Adipocyte (in vitro differentiated cells): ENCODE results near the gene SEMA4D.

ENCODE experiments used
- DNase-seq: peaks from one replicate; pipeline ENCODE4 v3.0.0-alpha.2; 2015; ENCODE audit warnings: low read depth
- H3K27me3 ChIP-seq: replicated peaks from 2 replicates; pipeline ENCODE4 v1.7.0; 2013; ENCODE audit warnings: mild to moderate bottlenecking, low read length, moderate library complexity; ENCODE audit not compliant: control insufficient read depth, insufficient read depth
- H3K36me3 ChIP-seq: 2 replicates; pipeline ENCODE4 v1.7.0; 2013; ENCODE audit warnings: low read length, mild to moderate bottlenecking, moderate library complexity; ENCODE audit not compliant: control insufficient read depth, insufficient read depth, severe bottlenecking
- H3K4me1 ChIP-seq: 2 replicates; pipeline ENCODE4 v1.7.0; 2013; ENCODE audit warnings: mild to moderate bottlenecking, low read length, moderate library complexity; ENCODE audit not compliant: control insufficient read depth, insufficient read depth
- H3K4me3 ChIP-seq: 2 replicates; pipeline ENCODE4 v1.7.0; 2013; ENCODE audit warnings: mild to moderate bottlenecking, low read length, moderate library complexity
- H3K9ac ChIP-seq: 2 replicates; pipeline ENCODE4 v1.7.0; 2013; ENCODE audit warnings: mild to moderate bottlenecking, low read length, moderate library complexity
- H3K9me3 ChIP-seq: 2 replicates; pipeline ENCODE4 v1.7.0; 2013; ENCODE audit warnings: mild to moderate bottlenecking, low read length, moderate library complexity; ENCODE audit not compliant: control insufficient read depth

Gene SEMA4D

DNA sequence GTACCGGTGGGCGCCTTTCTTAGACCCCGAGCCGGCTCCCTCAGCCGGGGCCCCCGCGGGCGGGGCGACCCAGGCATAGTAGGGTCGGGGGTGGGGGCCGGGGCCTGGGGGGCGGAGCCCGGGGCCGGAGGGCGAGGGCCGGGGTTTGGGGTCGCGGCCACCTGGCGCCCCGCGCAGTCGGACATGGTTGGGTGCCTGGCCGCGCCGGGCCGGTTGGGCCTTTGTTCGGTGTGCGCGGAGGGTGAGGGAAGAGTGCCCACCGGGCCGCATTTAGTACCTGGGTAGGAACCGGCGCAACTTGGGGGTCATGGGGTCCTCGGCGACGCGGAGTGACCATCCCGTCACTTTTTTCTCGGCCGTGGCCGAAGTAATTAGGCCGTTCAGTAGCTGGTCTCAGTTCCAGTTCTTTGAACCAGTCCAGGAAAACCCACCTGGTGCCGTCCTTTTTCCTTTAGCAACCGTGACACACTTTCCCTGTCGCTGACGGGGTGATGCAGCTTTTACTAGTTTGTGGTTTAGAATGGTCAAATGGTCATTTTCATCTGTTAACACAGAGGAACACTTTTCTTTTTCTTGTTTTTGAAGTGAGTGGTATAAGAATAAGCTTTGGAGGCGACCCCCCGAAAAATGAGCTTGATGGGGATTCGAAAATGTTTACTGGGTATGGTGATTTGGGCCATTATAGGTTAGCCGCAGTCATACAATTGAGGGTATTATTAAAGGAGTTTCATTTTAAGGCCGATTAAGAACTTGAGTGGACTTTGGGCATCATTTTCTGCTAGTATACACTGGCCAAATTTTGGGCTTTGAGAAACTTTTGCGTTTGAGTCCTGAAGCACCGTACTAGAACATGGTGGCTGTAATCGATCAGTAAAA is 186.3 kb downstream of the SEMA4D start:
- peak; percentile 55 for DNase-seq
- H3K4me3 ChIP-seq = peak overlapping the region; percentile 83
- no peaks in the 10 kb centered on the region for H3K9me3 ChIP-seq
- H3K4me1 ChIP-seq = peaks cover 34% of the 10 kb centered on the region
- peak overlapping the region; percentile 82 for H3K9ac ChIP-seq
- peaks cover 6% of the 10 kb centered on the region for H3K36me3 ChIP-seq
- H3K27me3 ChIP-seq = no peaks in the 10 kb centered on the region
